Brain microvascular endothelial cell (primary cell): Measurements from ENCODE around the gene FGG.

ENCODE experiments used
- DNase-seq: peaks from one replicate; pipeline ENCODE4 v3.0.0-alpha.2; 2020
- H3K27ac ChIP-seq: fragments of 250-450 bp; sonication (Bioruptor Pico); 2 replicates; pipeline ENCODE4 v1.5.1; 2020; ENCODE audit warnings: mild to moderate bottlenecking, moderate library complexity
- H3K27me3 ChIP-seq: fragments of 250-450 bp; sonication (Bioruptor Pico); replicated peaks from 2 replicates; pipeline ENCODE4 v1.5.1; 2020; ENCODE audit warnings: mild to moderate bottlenecking
- H3K36me3 ChIP-seq: fragments of 250-450 bp; sonication (Bioruptor Pico); replicated peaks from 2 replicates; pipeline ENCODE4 v1.5.1; 2020; ENCODE audit warnings: mild to moderate bottlenecking
- H3K4me3 ChIP-seq: 2 replicates; pipeline ENCODE4 v1.5.1; 2011; ENCODE audit warnings: low read depth, mild to moderate bottlenecking, control low read depth, low read length, moderate library complexity
- in situ Hi-C: cut with HindIII; loops from 2 replicates; pipeline ENCODE4 v1.10.0; 2017; ENCODE audit warnings: low sequenced_read_pairs, low pct_ligation_motif_present
- TF ChIP-seq, protein P1 (sequence below): IDR thresholded peaks from 2 replicates; pipeline ENCODE4 v1.5.1; 2011; ENCODE audit warnings: low read depth, mild to moderate bottlenecking, moderate library complexity, low read length, control low read depth, inconsistent platforms; ENCODE audit errors: missing control alignments

Gene FGG

DNA sequence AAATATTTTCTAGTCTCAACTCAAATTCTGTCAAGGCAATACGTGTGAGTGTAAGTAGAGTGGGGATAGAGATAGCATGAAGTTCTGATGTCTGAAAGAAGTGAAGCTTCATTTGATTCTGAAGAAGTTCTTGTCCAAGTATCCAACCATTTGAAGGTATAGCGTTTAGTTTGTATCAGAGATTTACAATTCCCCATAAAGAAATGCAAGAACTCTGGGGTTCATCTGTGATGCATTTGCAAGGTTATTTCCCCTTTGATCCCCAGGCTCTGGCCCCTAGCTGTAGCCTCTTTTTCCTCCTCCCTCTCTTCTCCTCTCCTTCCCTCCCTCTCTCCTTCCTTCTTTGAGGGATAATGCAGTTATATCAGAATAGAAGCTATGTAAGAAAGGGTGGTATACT is 29.7 kb downstream of the FGG start:
- Histone ChIP-seq H3K27me3 (no peaks in the 10 kb centered on the region), H3K27ac (no peak overlapping the region), H3K36me3 (no peaks in the 10 kb centered on the region), H3K4me3 (no peak overlapping the region)
- TF ChIP-seq, protein P1, sequence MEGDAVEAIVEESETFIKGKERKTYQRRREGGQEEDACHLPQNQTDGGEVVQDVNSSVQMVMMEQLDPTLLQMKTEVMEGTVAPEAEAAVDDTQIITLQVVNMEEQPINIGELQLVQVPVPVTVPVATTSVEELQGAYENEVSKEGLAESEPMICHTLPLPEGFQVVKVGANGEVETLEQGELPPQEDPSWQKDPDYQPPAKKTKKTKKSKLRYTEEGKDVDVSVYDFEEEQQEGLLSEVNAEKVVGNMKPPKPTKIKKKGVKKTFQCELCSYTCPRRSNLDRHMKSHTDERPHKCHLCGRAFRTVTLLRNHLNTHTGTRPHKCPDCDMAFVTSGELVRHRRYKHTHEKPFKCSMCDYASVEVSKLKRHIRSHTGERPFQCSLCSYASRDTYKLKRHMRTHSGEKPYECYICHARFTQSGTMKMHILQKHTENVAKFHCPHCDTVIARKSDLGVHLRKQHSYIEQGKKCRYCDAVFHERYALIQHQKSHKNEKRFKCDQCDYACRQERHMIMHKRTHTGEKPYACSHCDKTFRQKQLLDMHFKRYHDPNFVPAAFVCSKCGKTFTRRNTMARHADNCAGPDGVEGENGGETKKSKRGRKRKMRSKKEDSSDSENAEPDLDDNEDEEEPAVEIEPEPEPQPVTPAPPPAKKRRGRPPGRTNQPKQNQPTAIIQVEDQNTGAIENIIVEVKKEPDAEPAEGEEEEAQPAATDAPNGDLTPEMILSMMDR: no peak
- DNase-seq: no peak
- in situ Hi-C loops: no loop called here

DNA sequence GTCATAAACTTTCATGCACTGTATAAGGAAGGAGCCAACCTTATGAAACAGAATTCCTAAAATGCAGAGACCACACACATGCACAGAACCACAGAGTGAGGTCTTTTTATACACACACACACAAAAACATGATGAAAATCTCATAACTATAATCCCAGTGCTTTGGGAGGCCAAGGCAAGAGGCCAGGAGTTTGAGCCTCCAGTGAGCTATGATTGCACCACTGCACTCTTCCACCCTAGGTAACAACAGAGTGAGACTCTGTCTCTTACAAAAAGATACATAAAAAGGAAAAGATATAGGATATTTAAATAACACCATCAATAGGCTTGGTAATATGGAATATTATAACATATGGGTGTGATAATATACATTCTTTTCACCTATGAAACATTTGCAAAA is 32.5 kb downstream of the FGG start:
- H3K36me3 ChIP-seq: no peaks in the 10 kb centered on the region
- no peak for DNase-seq
- in situ Hi-C loops: no loop called here
- no peak overlapping the region for H3K4me3 ChIP-seq
- H3K27me3 ChIP-seq: no peaks in the 10 kb centered on the region
- TF ChIP-seq, protein P1: no peak
- H3K27ac ChIP-seq: no peak overlapping the region

DNA sequence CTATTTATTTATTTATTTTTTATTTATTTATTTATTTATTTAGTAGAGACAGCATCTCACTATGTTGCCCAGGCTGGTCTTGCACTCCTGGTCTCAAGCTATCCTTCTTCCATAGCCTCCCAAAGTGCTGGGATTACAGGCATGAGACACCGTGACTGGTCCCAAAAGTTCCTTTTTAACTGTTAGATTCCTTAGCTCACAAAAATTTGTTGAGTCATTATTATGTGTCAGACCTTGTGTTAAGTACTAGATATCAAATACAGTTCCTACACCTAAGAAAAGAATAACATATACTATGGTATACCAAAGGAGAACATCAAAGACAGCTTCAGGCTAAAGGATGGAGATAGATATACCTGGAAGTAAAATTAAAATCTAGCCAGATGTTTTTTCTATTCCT is 33.5 kb downstream of the FGG start:
- no peak overlapping the region for H3K27ac ChIP-seq
- no peaks in the 10 kb centered on the region for H3K36me3 ChIP-seq
- TF ChIP-seq, protein P1: no peak
- H3K27me3 ChIP-seq: no peaks in the 10 kb centered on the region
- H3K4me3 ChIP-seq: no peak overlapping the region
- in situ Hi-C loops: no loop called here
- DNase-seq: no peak

DNA sequence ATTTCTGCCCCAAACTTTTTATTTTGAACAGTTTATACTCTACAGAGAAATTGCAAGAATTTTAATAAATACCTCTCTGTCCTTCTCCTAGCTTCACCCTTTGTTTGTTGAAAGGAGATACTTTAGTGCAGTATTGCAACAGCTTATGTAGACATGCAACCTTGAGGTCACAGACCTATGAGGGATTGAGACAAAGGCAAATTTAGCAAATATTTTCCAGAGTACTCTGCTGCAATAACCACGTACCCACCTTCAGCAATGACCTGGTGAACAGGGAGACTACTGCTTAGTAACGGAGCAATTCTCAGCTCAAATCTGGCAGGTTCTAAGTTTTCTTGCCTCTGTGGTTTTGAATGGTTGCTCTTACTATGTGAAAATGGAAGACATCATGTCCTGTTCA is 35.1 kb downstream of the FGG start:
- H3K36me3 ChIP-seq: no peaks in the 10 kb centered on the region
- TF ChIP-seq, protein P1: no peak
- in situ Hi-C loops: no loop called here
- no peak overlapping the region for H3K27ac ChIP-seq
- H3K27me3 ChIP-seq: no peaks in the 10 kb centered on the region
- H3K4me3 ChIP-seq: no peak overlapping the region
- no peak for DNase-seq

DNA sequence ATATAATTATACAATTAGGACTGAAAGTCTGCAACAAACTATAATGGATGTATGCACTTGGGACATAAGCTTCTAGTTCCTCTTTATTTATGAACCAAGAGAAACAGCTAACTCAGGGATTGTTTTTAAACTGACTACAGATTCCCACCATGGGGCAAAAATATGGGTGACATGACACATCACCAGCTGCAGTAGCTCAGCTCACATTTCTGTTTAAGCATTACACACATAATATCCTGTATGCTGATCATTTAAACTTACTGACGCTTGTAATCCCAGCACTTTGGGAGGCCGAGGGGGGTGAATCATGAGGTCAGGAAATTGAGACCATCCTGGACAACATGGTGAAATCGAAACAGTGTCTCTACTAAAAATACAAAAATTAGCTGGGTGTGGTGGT is 38.1 kb downstream of the FGG start:
- in situ Hi-C loops: no loop called here
- H3K27me3 ChIP-seq: no peaks in the 10 kb centered on the region
- TF ChIP-seq, protein P1: no peak

DNA sequence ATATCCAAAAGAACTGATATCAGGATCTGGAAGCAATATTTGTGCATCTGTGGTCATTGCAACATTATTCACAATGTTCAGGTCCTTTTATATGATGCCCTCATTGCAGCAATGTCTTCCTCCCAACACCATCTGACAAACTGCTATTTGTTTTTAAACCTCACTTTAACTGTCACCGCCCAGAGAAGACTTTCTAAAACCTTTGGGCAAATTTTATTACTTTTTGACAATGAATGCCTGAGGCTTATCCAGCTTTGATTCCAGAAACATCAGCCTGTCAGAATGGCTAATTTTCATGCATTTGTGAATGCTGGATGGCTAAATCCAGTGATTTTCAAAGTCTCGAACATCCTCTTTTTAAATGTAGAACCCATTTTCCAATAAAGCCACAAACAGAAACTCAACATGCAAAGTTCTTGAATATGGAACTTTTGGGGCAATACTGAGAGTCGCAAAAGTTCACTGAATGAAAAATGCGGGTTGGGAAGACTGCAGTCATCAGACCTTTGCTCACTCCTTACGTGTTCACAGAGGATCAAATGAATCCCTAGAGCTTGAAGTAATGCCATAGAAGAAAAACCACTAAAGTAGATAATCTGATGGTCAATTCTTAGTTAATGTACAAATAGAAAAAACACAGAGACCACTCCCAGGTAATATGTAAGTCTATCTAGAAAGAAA is 39.1 kb downstream of the FGG start:
- no peak for DNase-seq
- Histone ChIP-seq H3K36me3 (no peaks in the 10 kb centered on the region), H3K27ac (no peak overlapping the region), H3K4me3 (no peak overlapping the region), H3K27me3 (no peaks in the 10 kb centered on the region)
- TF ChIP-seq, protein P1: no peak
- in situ Hi-C loops: no loop called here

More for the DNA sequence above, 38.1 kb downstream of the FGG start:
- Histone ChIP-seq H3K27ac (no peak overlapping the region), H3K36me3 (no peaks in the 10 kb centered on the region), H3K4me3 (no peak overlapping the region)
- DNase-seq: no peak
